Epidermal melanocyte (primary cell): ENCODE results near the gene MYO10.
"Not testable (repeated sequence)": the region's sequence is repeated elsewhere in the genome, so short reads cannot be mapped to it uniquely, and the experiment has no call there.

Experiments used
- DNase-seq: peaks from one replicate; pipeline ENCODE4 v3.0.0; 2011; ENCODE audit warnings: low spot score; ENCODE audit not compliant: insufficient read length

Gene MYO10

GRCh38 chr5:16936150-16936988 lies at the start of gene MYO10:
Gene MYO10, minus strand, starts transcription at chr5:16936288. Its CDS starts 480 bp downstream, at chr5:16935808.
- DNase-seq = peak; percentile 79

- not testable (repeated sequence) for DNase-seq
Observed at GRCh38 chr5:16985304-16985703, 49.2 kb upstream of the MYO10 start.

- no peak for DNase-seq
Observed at GRCh38 chr5:16983972-16984371, 47.9 kb upstream of the MYO10 start.

GRCh38 chr5:16983022-16983639 lies 47.0 kb upstream of the MYO10 start:
- DNase-seq = peak; percentile 48

- DNase-seq = no peak
Observed at GRCh38 chr5:16981700-16982099, 45.6 kb upstream of the MYO10 start.

GRCh38 chr5:16980983-16981382 lies 44.9 kb upstream of the MYO10 start:
- no peak for DNase-seq

GRCh38 chr5:16978296-16978695 lies 42.2 kb upstream of the MYO10 start:
- no peak for DNase-seq

- no peak for DNase-seq
Observed at GRCh38 chr5:16976625-16977008, 40.5 kb upstream of the MYO10 start.

GRCh38 chr5:16975950-16976624 lies 40.0 kb upstream of the MYO10 start:
- DNase-seq = no peak

- DNase-seq = no peak
Observed at GRCh38 chr5:16974981-16975380, 38.9 kb upstream of the MYO10 start.

- no peak for DNase-seq
Observed at GRCh38 chr5:16970826-16971225, 34.7 kb upstream of the MYO10 start.

GRCh38 chr5:16970260-16970659 lies 34.2 kb upstream of the MYO10 start:
- DNase-seq = peak; percentile 55

- DNase-seq = no peak
Observed at GRCh38 chr5:16965581-16965980, 29.5 kb upstream of the MYO10 start.

GRCh38 chr5:16963821-16964220 lies 27.7 kb upstream of the MYO10 start:
- no peak for DNase-seq

- no peak for DNase-seq
Observed at GRCh38 chr5:16961131-16961530, 25.0 kb upstream of the MYO10 start.

- no peak for DNase-seq
Observed at GRCh38 chr5:16957304-16958196, 21.5 kb upstream of the MYO10 start.

- no peak for DNase-seq
Observed at GRCh38 chr5:16953729-16954128, 17.6 kb upstream of the MYO10 start.

- no peak for DNase-seq
Observed at GRCh38 chr5:16952968-16953671, 17.0 kb upstream of the MYO10 start.

- no peak for DNase-seq
Observed at GRCh38 chr5:16946725-16947124, 10.6 kb upstream of the MYO10 start.

- no peak for DNase-seq
Observed at GRCh38 chr5:16944816-16945562, 8.9 kb upstream of the MYO10 start.
